Activated naive CD4-positive, alpha-beta T cell treated with anti-CD3 and anti-CD28 coated beads, Interleukin-2, amount 50 U/mL, for 72 hours (primary cell): ENCODE results near the gene SIRT5. TPM values are rescaled to one million over a fixed set of nuclear protein-coding genes. Genes with fewer than 3 reads are reported as not detected.
A peak's percentile ranks its signal among the peaks of the same experiment; 100 is the strongest.

Experiments
- ATAC-seq, 2 donors: fragments of 150-1000 bp; cut with Tn5 transposase; 2 replicates each; pipeline ENCODE4 v1.10.0; 2021; ENCODE audit warnings: mild to moderate bottlenecking in 2 of 2, moderate library complexity in 2 of 2
- DNase-seq, 2 donors: peaks; one replicate each; pipeline ENCODE4 v3.0.0; 2021 to 2022; ENCODE audit warnings: low spot score in 2 of 2
- H3K27ac Mint-ChIP-seq, 2 donors: one replicate each; pipeline ENCODE4 v1.8.0; 2022; ENCODE audit warnings: mild to moderate bottlenecking in 2 of 2, mixed read lengths in 2 of 2
- H3K36me3 Mint-ChIP-seq, 2 donors: one replicate each; pipeline ENCODE4 v1.8.0; 2022; ENCODE audit warnings: mixed read lengths in 2 of 2
- H3K9me3 Mint-ChIP-seq, 2 donors: one replicate each; pipeline ENCODE4 v1.8.0; 2022; ENCODE audit warnings: mixed read lengths in 2 of 2
- total RNA-seq, 2 donors: library from RNA; stranded (reverse); gene quantifications; one replicate each; pipeline ENCODE4 v1.2.3, GENCODE V29; 2022

The SIRT5 gene
- total RNA-seq, 2 donors from 2014 or later, result 7.4 to 15.3 TPM

DNA sequence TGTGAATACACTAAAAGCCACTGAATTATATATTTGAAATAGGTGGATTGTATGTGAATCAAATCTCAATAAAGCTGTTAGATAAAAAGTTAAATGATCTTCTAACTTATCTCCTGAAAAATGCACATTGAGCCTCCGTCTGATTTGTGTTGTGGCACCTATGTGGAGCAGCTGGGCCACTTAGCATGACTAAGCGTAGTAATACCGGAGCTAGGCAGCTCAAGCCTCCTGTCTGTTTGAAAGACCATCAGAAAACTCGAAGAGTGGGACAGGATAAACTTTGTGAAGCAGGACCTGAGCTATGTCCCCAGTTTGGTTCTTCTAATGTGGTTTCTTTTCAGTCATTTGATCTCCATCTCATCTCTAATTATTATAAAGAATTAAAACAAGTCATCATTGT, 29.7 kb downstream of the SIRT5 start:
- no peak for ATAC-seq
- Mint-ChIP-seq H3K27ac (no peak overlapping the region), H3K9me3 (no peaks in the 10 kb centered on the region), H3K36me3 (peaks cover 0 to 7% of the 10 kb centered on the region in 2 donors)
- no peak for DNase-seq

GRCh38 chr6:13604546-13605416, 30.4 kb downstream of the SIRT5 start:
- Mint-ChIP-seq H3K27ac (no peak overlapping the region), H3K9me3 (no peaks in the 10 kb centered on the region), H3K36me3 (peaks cover 0 to 7% of the 10 kb centered on the region in 2 donors)
- DNase-seq (no peak), ATAC-seq (peak; percentile 24 to 34)

GRCh38 chr6:13605634-13606033, 31.2 kb downstream of the SIRT5 start:
- no peaks in the 10 kb centered on the region for H3K9me3 Mint-ChIP-seq
- DNase-seq, result no peak
- peaks cover 0 to 7% of the 10 kb centered on the region in 2 donors for H3K36me3 Mint-ChIP-seq
- no peak for ATAC-seq
- peak overlapping the region in 1 of 2 donors; percentile 40 for H3K27ac Mint-ChIP-seq

GRCh38 chr6:13611715-13612114, 37.3 kb downstream of the SIRT5 start:
- Mint-ChIP-seq H3K27ac (peak overlapping the region; percentile 9 to 20), H3K9me3 (no peaks in the 10 kb centered on the region), H3K36me3 (peaks cover 21 to 22% of the 10 kb centered on the region in 2 donors)
- ATAC-seq (no peak), DNase-seq (no peak)

DNA sequence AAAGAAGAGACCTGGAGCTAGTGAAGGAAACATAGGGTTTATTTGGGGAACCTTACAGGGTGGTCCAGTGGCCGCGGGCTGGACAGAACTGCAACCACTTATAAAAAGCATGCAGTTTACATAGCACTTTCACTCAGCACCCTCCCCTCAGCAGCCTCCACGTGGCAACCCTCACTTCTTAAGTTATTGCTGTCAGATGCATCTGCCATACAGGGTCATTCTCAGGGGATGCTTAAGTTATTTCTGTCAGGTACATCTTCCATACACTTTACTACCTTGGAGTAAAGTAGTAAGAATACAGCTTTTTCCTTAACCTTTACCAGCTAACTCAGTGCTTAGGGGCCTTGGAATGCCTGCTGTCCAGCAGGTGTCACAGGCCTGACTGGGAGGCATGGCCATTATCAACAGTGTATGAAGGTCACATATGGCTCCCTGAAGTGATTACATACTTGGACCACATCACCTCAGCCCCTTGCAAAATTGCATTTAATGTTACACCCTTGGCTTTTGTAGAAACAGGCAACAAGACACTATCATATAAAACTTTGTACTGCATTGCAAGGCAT, 38.7 kb downstream of the SIRT5 start:
- no peak overlapping the region for H3K27ac Mint-ChIP-seq
- no peak for ATAC-seq
- H3K9me3 Mint-ChIP-seq, result no peaks in the 10 kb centered on the region
- peaks cover 25 to 30% of the 10 kb centered on the region in 2 donors for H3K36me3 Mint-ChIP-seq
- no peak for DNase-seq

- Mint-ChIP-seq H3K36me3 (peaks cover 30 to 32% of the 10 kb centered on the region in 2 donors), H3K27ac (peak overlapping the region; percentile 100), H3K9me3 (no peaks in the 10 kb centered on the region)
- peak; percentile 19 to 43 for ATAC-seq
- peak in 1 of 2 donors; percentile 48 for DNase-seq
Observed at GRCh38 chr6:13614126-13614925, 39.9 kb downstream of the SIRT5 start.

GRCh38 chr6:13614926-13615791, 40.8 kb downstream of the SIRT5 start, which contains the start of gene NOL7:
NOL7 (plus strand) TSS chr6:13615335; CDS start chr6:13615359, 24 bp downstream.
- peaks cover 30 to 38% of the 10 kb centered on the region in 2 donors for H3K36me3 Mint-ChIP-seq
- peak; percentile 98 to 99 for DNase-seq
- H3K9me3 Mint-ChIP-seq, result no peaks in the 10 kb centered on the region
- peak within 1 kb of the TSS; percentile 100 for H3K27ac Mint-ChIP-seq
- ATAC-seq, result peak; percentile 93 to 94

GRCh38 chr6:13615792-13616120, 41.4 kb downstream of the SIRT5 start:
- Mint-ChIP-seq H3K9me3 (no peaks in the 10 kb centered on the region), H3K27ac (peak overlapping the region; percentile 100), H3K36me3 (peaks cover 30 to 38% of the 10 kb centered on the region in 2 donors)
- ATAC-seq (peak; percentile 36 to 44), DNase-seq (peak; percentile 55 to 61)

DNA sequence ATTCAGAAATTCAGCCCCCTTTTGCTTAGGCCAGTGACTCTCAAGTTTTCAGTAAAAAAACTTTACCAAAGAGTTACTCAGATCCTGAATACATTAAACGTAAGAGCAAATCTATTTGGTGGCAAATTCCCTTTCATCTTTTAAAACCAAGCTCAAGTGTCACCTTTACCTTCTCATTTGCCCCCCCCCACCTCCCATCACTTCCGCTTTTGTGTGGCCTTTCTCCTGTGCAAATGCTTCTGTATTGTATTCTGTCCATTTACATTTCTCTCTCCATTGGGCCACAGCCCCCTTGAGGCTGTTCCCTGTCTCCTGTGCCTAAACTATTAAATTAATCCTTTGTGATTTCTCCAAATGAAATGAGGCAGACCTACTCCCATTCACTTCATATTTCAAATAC, 42.7 kb downstream of the SIRT5 start:
- Mint-ChIP-seq H3K27ac (peak overlapping the region; percentile 70 to 96), H3K36me3 (peaks cover 30 to 39% of the 10 kb centered on the region in 2 donors), H3K9me3 (no peaks in the 10 kb centered on the region)
- DNase-seq (no peak), ATAC-seq (no peak)

- DNase-seq (no peak), ATAC-seq (peak; percentile 54 to 69)
- Mint-ChIP-seq H3K36me3 (peaks cover 20 to 35% of the 10 kb centered on the region in 2 donors), H3K9me3 (no peaks in the 10 kb centered on the region), H3K27ac (peak overlapping the region; percentile 40 to 56)
Observed at GRCh38 chr6:13624871-13625288, 50.5 kb downstream of the SIRT5 start.

DNA sequence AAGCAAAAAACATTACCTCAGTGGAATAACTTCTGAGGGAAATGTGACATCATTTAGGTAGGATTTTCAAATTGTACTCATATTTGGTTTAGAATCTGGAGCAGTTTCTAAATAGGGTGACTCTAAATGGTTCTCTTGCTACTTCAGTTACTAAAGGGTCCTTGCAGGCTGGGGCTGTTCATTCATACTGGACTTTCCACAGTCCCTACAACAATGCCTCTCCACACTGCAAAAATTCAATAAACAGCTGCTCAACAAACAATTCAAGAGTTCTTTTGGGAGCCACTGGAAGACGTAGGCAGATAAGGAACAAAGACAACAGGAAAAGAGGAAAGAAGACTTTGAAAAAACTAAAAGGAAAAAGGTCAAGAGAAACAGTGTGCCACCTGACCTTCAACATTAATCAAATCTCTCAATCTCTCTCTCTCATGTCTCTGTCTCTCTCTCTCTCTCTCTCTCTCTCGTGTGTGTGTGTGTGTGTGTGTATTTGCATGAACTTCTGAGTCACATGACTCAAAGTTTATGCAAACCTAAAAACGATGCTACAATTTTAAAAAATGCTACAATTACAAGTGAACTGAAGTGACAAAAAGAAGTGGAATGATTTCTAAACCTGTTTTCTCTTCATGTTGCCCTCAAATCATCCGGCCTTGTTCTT, 55.2 kb downstream of the SIRT5 start:
- DNase-seq, result no peak
- H3K9me3 Mint-ChIP-seq, result no peaks in the 10 kb centered on the region
- H3K27ac Mint-ChIP-seq, result peak overlapping the region; percentile 54 to 70
- peaks cover 24 to 42% of the 10 kb centered on the region in 2 donors for H3K36me3 Mint-ChIP-seq
- ATAC-seq, result peak in 1 of 2 donors; percentile 42

- Mint-ChIP-seq H3K9me3 (no peaks in the 10 kb centered on the region), H3K27ac (peak overlapping the region; percentile 3 to 54), H3K36me3 (peaks cover 24 to 50% of the 10 kb centered on the region in 2 donors)
- DNase-seq (no peak), ATAC-seq (peak; percentile 73 to 81)
Observed at GRCh38 chr6:13630499-13630898, 56.1 kb downstream of the SIRT5 start.

DNA sequence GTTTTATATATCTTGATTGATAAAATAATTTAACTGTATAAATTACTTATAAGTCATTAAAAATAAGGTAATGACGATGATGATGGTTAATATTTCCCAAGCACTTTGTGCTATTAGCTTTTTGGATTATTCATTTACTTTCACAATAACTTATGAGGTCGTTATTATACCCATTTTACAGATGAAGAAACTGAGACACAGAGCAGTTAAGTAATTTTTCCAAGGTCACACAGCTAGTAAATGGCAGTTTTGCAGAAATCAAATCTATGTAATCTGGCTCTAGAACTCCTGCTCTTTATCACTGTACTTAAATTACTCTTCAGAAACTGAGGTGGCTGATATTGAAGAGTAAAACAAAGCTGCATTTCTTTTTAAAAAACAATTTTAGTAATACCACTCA, 58.9 kb downstream of the SIRT5 start:
- H3K9me3 Mint-ChIP-seq, result no peaks in the 10 kb centered on the region
- no peak for DNase-seq
- H3K27ac Mint-ChIP-seq, result no peak overlapping the region
- peaks cover 35 to 56% of the 10 kb centered on the region in 2 donors for H3K36me3 Mint-ChIP-seq
- ATAC-seq, result no peak

DNA sequence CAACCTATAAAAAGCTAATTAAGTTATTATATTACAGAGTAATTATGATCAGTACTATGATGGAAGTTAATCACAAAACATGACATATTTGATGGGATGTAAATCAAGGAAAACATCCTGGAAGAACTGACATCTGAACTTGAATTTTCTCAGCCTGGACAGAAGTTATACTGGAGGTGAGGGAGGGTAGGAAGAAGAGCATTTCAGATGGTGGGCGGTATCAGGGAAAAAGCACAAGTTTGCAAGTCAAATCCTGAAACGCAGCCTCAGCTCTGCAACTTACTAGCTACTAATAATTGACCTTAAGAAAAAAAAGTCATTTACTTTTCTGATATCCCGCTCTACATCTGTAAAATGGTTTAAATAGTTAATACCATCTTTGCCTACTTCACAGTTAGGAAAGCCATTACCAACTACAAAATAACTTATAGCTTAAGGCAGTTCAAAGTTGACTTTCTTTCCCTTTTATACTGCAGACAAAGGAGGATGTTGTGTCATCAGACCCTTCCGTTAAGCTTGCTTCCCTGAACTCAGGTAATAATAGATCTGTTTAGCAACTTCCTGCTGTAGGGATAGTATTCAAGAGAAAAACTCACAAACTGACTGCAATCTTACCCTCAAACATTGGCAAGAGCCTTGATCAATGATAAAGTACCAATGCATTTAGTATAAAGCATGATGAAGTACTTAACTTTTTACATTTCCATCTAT, 61.7 kb downstream of the SIRT5 start:
- Mint-ChIP-seq H3K36me3 (peaks cover 33 to 52% of the 10 kb centered on the region in 2 donors), H3K27ac (peak overlapping the region; percentile 55 to 72), H3K9me3 (peaks cover 0 to 3% of the 10 kb centered on the region in 2 donors)
- DNase-seq (no peak), ATAC-seq (no peak)

GRCh38 chr6:13638014-13638413, 63.6 kb downstream of the SIRT5 start:
- ATAC-seq (no peak), DNase-seq (no peak)
- H3K9me3 Mint-ChIP-seq, result peaks cover 3 to 4% of the 10 kb centered on the region in 2 donors
- peak overlapping the region; percentile 66 to 89 for H3K27ac Mint-ChIP-seq
- H3K36me3 Mint-ChIP-seq, result peaks cover 26 to 42% of the 10 kb centered on the region in 2 donors
